ENCODE measurements around the gene ATP2B2. TPM values are rescaled to one million over a fixed set of nuclear protein-coding genes. Genes with fewer than 3 reads are reported as not detected.

Gene ATP2B2
- total and polyA plus RNA-seq, 10 of the 15 experiments (the other 5 are each of a cell fraction or from before 2014, with no cell fraction given): 0.04 TPM; not detected in 9

DNA sequence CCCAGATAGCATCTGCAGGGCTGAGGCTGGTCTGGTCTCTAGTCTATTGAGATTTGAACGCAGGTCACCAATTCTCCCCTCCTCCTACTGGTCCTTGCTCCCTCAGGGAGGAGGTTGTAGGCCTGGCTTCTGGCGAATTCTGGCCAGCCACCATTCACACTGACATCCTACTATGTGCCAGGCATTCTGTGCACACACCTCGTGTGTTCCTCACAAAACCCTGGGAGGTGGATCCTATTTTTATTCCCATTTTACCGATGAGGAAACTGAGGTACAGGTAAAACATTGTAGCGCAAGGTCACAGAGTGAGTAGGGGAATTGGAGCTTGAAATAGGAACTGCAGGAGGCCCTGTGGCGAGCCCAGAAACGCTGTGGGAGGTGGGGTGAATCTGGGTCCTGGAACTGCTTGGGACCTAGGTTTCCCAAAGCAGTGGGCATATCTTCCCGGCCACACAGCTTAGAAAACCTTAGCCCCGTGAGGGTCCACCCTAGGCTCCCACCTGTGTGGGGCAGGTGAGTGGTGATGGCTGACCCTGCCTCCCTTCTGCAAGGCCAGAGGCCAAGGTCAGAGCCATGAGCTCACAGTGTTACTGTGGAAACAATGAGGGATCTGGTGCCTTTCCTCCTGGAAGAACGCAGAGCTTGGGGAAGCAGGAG is 4.8 kb upstream of the ATP2B2 start:
- no TSS peak for BruUV-seq (replicated peaks)
- no peaks in the 10 kb centered on the region for H3K4me1 ChIP-seq (ENCODE audit: control insufficient read depth, insufficient read depth, low read length)
- 26% methylated on average over 9 of the region's 10 CpGs for WGBS (ENCODE audit: insufficient coverage, insufficient replicate concordance, low lambda C conversion rate, missing lambda C conversion rate)
- no peak overlapping the region for H2AFZ ChIP-seq (ENCODE audit: control insufficient read depth, low read depth, low read length)
- H3K27ac ChIP-seq (ENCODE audit: control insufficient read depth, insufficient read depth): no peak overlapping the region
- H3K9ac ChIP-seq (ENCODE audit: control insufficient read depth, insufficient read depth, low read length): no peak overlapping the region
- POLR2A ChIA-PET: no interaction called here
- no peaks in the 10 kb centered on the region for H3K9me3 ChIP-seq (replicated peaks; ENCODE audit: control insufficient read depth, insufficient read depth, low read length)
- H4K20me1 ChIP-seq (ENCODE audit: control insufficient read depth, insufficient read depth): no peaks in the 10 kb centered on the region
- TF ChIP-seq SMAD1 (IDR thresholded peaks at IDR 0.05; ENCODE audit: low read depth, partially characterized antibody) (no peak), ZNF384 (IDR thresholded peaks at IDR 0.05; ENCODE audit: borderline replicate concordance, low read depth, low read length) (no peak), HDGF (IDR thresholded peaks at IDR 0.05) (no peak), IKZF2 (IDR thresholded peaks at IDR 0.05) (no peak), SREBF1 (IDR thresholded peaks at IDR 0.05; ENCODE audit: low read length) (no peak), PAX5 (IDR thresholded peaks at IDR 0.05; ENCODE audit: borderline replicate concordance, low read depth, low read length) (no peak), ASH2L (IDR thresholded peaks at IDR 0.05; ENCODE audit: borderline replicate concordance, low read depth) (no peak), FOXM1 (IDR thresholded peaks at IDR 0.05; ENCODE audit: low read depth, low read length) (no peak), WRNIP1 (IDR thresholded peaks at IDR 0.05; ENCODE audit: borderline replicate concordance, low read depth, low read length) (no peak), POLR2A (IDR thresholded peaks at IDR 0.05; ENCODE audit: low read depth, low read length) (no peak), CBFB (IDR thresholded peaks at IDR 0.05; ENCODE audit: low read depth) (no peak), RAD21 (IDR thresholded peaks at IDR 0.05; ENCODE audit: insufficient read depth, low read depth, low read length) (no peak), ZSCAN29 (IDR thresholded peaks at IDR 0.05) (no peak), TCF12 (IDR thresholded peaks at IDR 0.05; ENCODE audit: low read depth, low read length) (no peak), FOS (IDR thresholded peaks at IDR 0.05; ENCODE audit: borderline replicate concordance, extremely low read depth, insufficient read length) (no peak), YY1 (IDR thresholded peaks at IDR 0.05; ENCODE audit: low read depth, low read length) (no peak), GATAD2B (conservative IDR thresholded peaks at IDR 0.05; ENCODE audit: low read depth) (no peak)
- H3K36me3 ChIP-seq (ENCODE audit: control insufficient read depth in 2 of 2, insufficient read depth in 2 of 2, low read length in 1 of 2): no peaks in the 10 kb centered on the region
- ATAC-seq (no peak), FAIRE-seq (no peak), DNase-seq (ENCODE audit: low read depth, low spot score) (no peak)
- RAD21 ChIA-PET (ENCODE audit: unreplicated experiment): no interaction called here
- intact Hi-C loops (cut with micrococcal nuclease; ENCODE audit: unreplicated experiment) (no loop called here), in situ Hi-C loops (cut with MboI) (no loop called here)
- H3K4me3 ChIP-seq: no peak overlapping the region
- SMC1A ChIA-PET (ENCODE audit: uncharacterized antibody, unreplicated experiment): no interaction called here
- H3K27me3 ChIP-seq (replicated peaks in 1 of 2; ENCODE audit: control insufficient read depth in 2 of 2, insufficient read depth in 2 of 2, low read length in 1 of 2): peaks cover 0 to 1% of the 10 kb centered on the region in 2 experiments; a peak in 3 of 4 replicates
- CTCF ChIA-PET: no interaction called here
- no peak overlapping the region for H3K4me2 ChIP-seq (ENCODE audit: control insufficient read depth, insufficient read depth)
- no peaks in the 10 kb centered on the region for H3K79me2 ChIP-seq (ENCODE audit: control insufficient read depth, insufficient read depth, low read length)
